ENCODE measurements around the gene FAM117B. TPM values are rescaled to one million over a fixed set of nuclear protein-coding genes. Genes with fewer than 3 reads are reported as not detected.

FAM117B gene
- total and polyA plus RNA-seq, 3 experiments from 2014 or later: 5.9 to 8.0 (median 6.4) TPM

GRCh38 chr2:202642567-202642966, 7.8 kb downstream of the FAM117B start:
- peaks cover 46 to 63% (median 60%) of the 10 kb centered on the region in 3 donors for H3K4me1 Mint-ChIP-seq
- H3K27ac ChIP-seq (ENCODE audit: low read depth, low read length): no peak overlapping the region
- no peaks in the 10 kb centered on the region for H3K27me3 ChIP-seq (ENCODE audit: insufficient read depth, low read length, poor library complexity, severe bottlenecking)
- H3K27me3 Mint-ChIP-seq: no peaks in the 10 kb centered on the region
- no peak overlapping the region for H3K27ac Mint-ChIP-seq
- ChIA-PET POLR2A (interaction anchor here (1.5 kb wide), 1 partner anchor 8 kb away, joined by 21 read pairs; the partner anchor contains the start of gene FAM117B), CTCF (interaction anchor here (0.7 to 1.9 kb wide), 3 partner anchors 8 to 229 kb away, joined by 3 to 6 read pairs (median 6); partner anchors contain the start of genes FAM117B and ICA1L)
- peak overlapping the region; percentile 13 for H3K4me3 ChIP-seq (ENCODE audit: low read length)
- no peaks in the 10 kb centered on the region for H3K36me3 ChIP-seq (ENCODE audit: insufficient read depth, low read length)
- H3K4me1 ChIP-seq (ENCODE audit: insufficient read depth, low read length): peaks cover 76% of the 10 kb centered on the region
- H3K36me3 Mint-ChIP-seq: peaks cover 0 to 4% (median 2%) of the 10 kb centered on the region in 3 donors
- no peaks in the 10 kb centered on the region for H3K9me3 Mint-ChIP-seq
- no peak overlapping the region for H3K4me3 Mint-ChIP-seq
- DNase-seq: no peak
- H3K9me3 ChIP-seq (ENCODE audit: low read length): no peaks in the 10 kb centered on the region

GRCh38 chr2:202643012-202643858, 8.5 kb downstream of the FAM117B start:
- peak in 2 of 5 donors; percentile 63 to 84 for DNase-seq
- POLR2A ChIA-PET: interaction anchor here (1.5 kb wide), 1 partner anchor 8 kb away, joined by 21 read pairs; the partner anchor contains the start of gene FAM117B

GRCh38 chr2:202652119-202652518, 17.4 kb downstream of the FAM117B start:
- H3K4me3 Mint-ChIP-seq: no peak overlapping the region
- ChIA-PET POLR2A (no interaction called here), CTCF (no interaction called here)
- DNase-seq: no peak
- peaks cover 49 to 79% (median 71%) of the 10 kb centered on the region in 3 donors for H3K4me1 Mint-ChIP-seq
- H3K27ac Mint-ChIP-seq: peak overlapping the region in 1 of 8 donors; percentile 17
- no peaks in the 10 kb centered on the region for H3K9me3 Mint-ChIP-seq
- H3K9me3 ChIP-seq (ENCODE audit: low read length): no peaks in the 10 kb centered on the region
- no peak overlapping the region for H3K4me3 ChIP-seq (ENCODE audit: low read length)
- peaks cover 0 to 2% of the 10 kb centered on the region in 2 donors for H3K27me3 Mint-ChIP-seq
- no peak overlapping the region for H3K27ac ChIP-seq (ENCODE audit: low read depth, low read length)
- H3K36me3 ChIP-seq (ENCODE audit: insufficient read depth, low read length): no peaks in the 10 kb centered on the region
- peaks cover 50% of the 10 kb centered on the region for H3K4me1 ChIP-seq (ENCODE audit: insufficient read depth, low read length)
- no peaks in the 10 kb centered on the region for H3K27me3 ChIP-seq (ENCODE audit: insufficient read depth, low read length, poor library complexity, severe bottlenecking)
- H3K36me3 Mint-ChIP-seq: peaks cover 0 to 2% (median 0%) of the 10 kb centered on the region in 3 donors

More at GRCh38 chr2:202643012-202643858, 8.5 kb downstream of the FAM117B start:
- Histone ChIP-seq H3K27ac (ENCODE audit: low read depth, low read length) (no peak overlapping the region), H3K4me3 (ENCODE audit: low read length) (peak overlapping the region; percentile 13), H3K27me3 (ENCODE audit: insufficient read depth, low read length, poor library complexity, severe bottlenecking) (no peaks in the 10 kb centered on the region), H3K9me3 (ENCODE audit: low read length) (no peaks in the 10 kb centered on the region), H3K36me3 (ENCODE audit: insufficient read depth, low read length) (no peaks in the 10 kb centered on the region), H3K4me1 (ENCODE audit: insufficient read depth, low read length) (peaks cover 69% of the 10 kb centered on the region)
- no peaks in the 10 kb centered on the region for H3K9me3 Mint-ChIP-seq
- H3K4me1 Mint-ChIP-seq: peaks cover 47 to 63% (median 60%) of the 10 kb centered on the region in 3 donors
- H3K27ac Mint-ChIP-seq: peak overlapping the region in 7 of 8 donors; percentile 58 to 97 (median 80)
- H3K27me3 Mint-ChIP-seq: no peaks in the 10 kb centered on the region
- CTCF ChIA-PET: interaction anchor here (0.7 to 1.9 kb wide), 5 partner anchors 8 to 228 kb away, joined by 3 to 6 read pairs (median 5); partner anchors contain the start of genes FAM117B and ICA1L
- peak overlapping the region in 6 of 7 donors; percentile 66 to 88 (median 72) for H3K4me3 Mint-ChIP-seq
- peaks cover 0 to 2% (median under 1%) of the 10 kb centered on the region in 3 donors for H3K36me3 Mint-ChIP-seq

- peaks cover 63% of the 10 kb centered on the region for H3K4me1 ChIP-seq (ENCODE audit: insufficient read depth, low read length)
- no peak for DNase-seq
- H3K9me3 ChIP-seq (ENCODE audit: low read length): no peaks in the 10 kb centered on the region
- Mint-ChIP-seq H3K36me3 (peaks cover 0 to 2% (median 0%) of the 10 kb centered on the region in 3 donors), H3K27me3 (peaks cover 0 to 2% of the 10 kb centered on the region in 2 donors), H3K4me1 (peaks cover 55 to 86% (median 75%) of the 10 kb centered on the region in 3 donors), H3K9me3 (no peaks in the 10 kb centered on the region), H3K4me3 (no peak overlapping the region), H3K27ac (peak overlapping the region in 3 of 8 donors; percentile 12 to 47 (median 29))
- no peaks in the 10 kb centered on the region for H3K27me3 ChIP-seq (ENCODE audit: insufficient read depth, low read length, poor library complexity, severe bottlenecking)
- no peak overlapping the region for H3K4me3 ChIP-seq (ENCODE audit: low read length)
- H3K27ac ChIP-seq (ENCODE audit: low read depth, low read length): no peak overlapping the region
- H3K36me3 ChIP-seq (ENCODE audit: insufficient read depth, low read length): no peaks in the 10 kb centered on the region
- POLR2A ChIA-PET: no interaction called here
- CTCF ChIA-PET: no interaction called here
Observed at GRCh38 chr2:202653890-202654289, 19.1 kb downstream of the FAM117B start.

GRCh38 chr2:202657876-202658275, 23.1 kb downstream of the FAM117B start:
- POLR2A ChIA-PET: no interaction called here
- no peaks in the 10 kb centered on the region for H3K27me3 ChIP-seq (ENCODE audit: insufficient read depth, low read length, poor library complexity, severe bottlenecking)
- Mint-ChIP-seq H3K27ac (peak overlapping the region in 1 of 8 donors; percentile 51), H3K9me3 (no peaks in the 10 kb centered on the region), H3K27me3 (peaks cover 0 to 2% of the 10 kb centered on the region in 2 donors), H3K4me1 (peaks cover 51 to 86% (median 68%) of the 10 kb centered on the region in 3 donors), H3K36me3 (peaks cover 0 to 3% (median 0%) of the 10 kb centered on the region in 3 donors), H3K4me3 (peak overlapping the region in 2 of 7 donors; percentile 1 to 37)
- DNase-seq: no peak
- no peak overlapping the region for H3K27ac ChIP-seq (ENCODE audit: low read depth, low read length)
- no peaks in the 10 kb centered on the region for H3K9me3 ChIP-seq (ENCODE audit: low read length)
- H3K4me1 ChIP-seq (ENCODE audit: insufficient read depth, low read length): peaks cover 57% of the 10 kb centered on the region
- H3K36me3 ChIP-seq (ENCODE audit: insufficient read depth, low read length): no peaks in the 10 kb centered on the region
- CTCF ChIA-PET: no interaction called here
- no peak overlapping the region for H3K4me3 ChIP-seq (ENCODE audit: low read length)

DNA sequence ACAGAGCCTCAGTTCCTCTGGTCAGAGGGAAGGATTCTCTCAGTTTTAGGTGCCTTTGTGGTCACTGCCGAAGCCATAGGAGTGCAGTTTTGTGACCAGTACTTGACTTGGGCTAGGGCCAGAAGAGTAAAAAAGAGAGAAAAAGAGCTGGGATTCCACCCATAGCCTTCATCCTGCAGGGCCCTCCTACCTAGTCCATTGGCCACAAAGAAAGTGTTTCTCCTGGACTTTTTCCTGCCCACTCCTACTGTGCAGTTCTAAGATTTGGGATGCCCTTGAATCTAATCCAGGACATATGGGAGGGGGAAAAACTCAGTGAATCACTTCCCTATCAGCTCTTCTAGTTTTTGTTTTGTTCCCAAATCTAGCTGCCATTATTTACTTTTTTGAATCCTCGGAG, 26.0 kb downstream of the FAM117B start:
- Mint-ChIP-seq H3K36me3 (peaks cover 0 to 3% (median 0%) of the 10 kb centered on the region in 3 donors), H3K4me1 (peaks cover 47 to 77% (median 67%) of the 10 kb centered on the region in 3 donors), H3K9me3 (no peaks in the 10 kb centered on the region), H3K27me3 (no peaks in the 10 kb centered on the region), H3K27ac (no peak overlapping the region), H3K4me3 (peak overlapping the region in 1 of 7 donors; percentile 23)
- no peak overlapping the region for H3K4me3 ChIP-seq (ENCODE audit: low read length)
- H3K36me3 ChIP-seq (ENCODE audit: insufficient read depth, low read length): no peaks in the 10 kb centered on the region
- peaks cover 39% of the 10 kb centered on the region for H3K4me1 ChIP-seq (ENCODE audit: insufficient read depth, low read length)
- H3K9me3 ChIP-seq (ENCODE audit: low read length): no peaks in the 10 kb centered on the region
- POLR2A ChIA-PET: no interaction called here
- no peak overlapping the region for H3K27ac ChIP-seq (ENCODE audit: low read depth, low read length)
- no peak for DNase-seq
- CTCF ChIA-PET: no interaction called here
- no peaks in the 10 kb centered on the region for H3K27me3 ChIP-seq (ENCODE audit: insufficient read depth, low read length, poor library complexity, severe bottlenecking)

GRCh38 chr2:202669841-202670240, 35.1 kb downstream of the FAM117B start:
- peaks cover 53 to 83% (median 68%) of the 10 kb centered on the region in 3 donors for H3K4me1 Mint-ChIP-seq
- Histone ChIP-seq H3K27ac (ENCODE audit: low read depth, low read length) (no peak overlapping the region), H3K4me3 (ENCODE audit: low read length) (peak overlapping the region; percentile 27), H3K27me3 (ENCODE audit: insufficient read depth, low read length, poor library complexity, severe bottlenecking) (no peaks in the 10 kb centered on the region), H3K4me1 (ENCODE audit: insufficient read depth, low read length) (peaks cover 82% of the 10 kb centered on the region), H3K9me3 (ENCODE audit: low read length) (no peaks in the 10 kb centered on the region), H3K36me3 (ENCODE audit: insufficient read depth, low read length) (no peaks in the 10 kb centered on the region)
- peak in 2 of 5 donors; percentile 5 to 49 for DNase-seq
- peak overlapping the region in 3 of 7 donors; percentile 18 to 30 (median 24) for H3K4me3 Mint-ChIP-seq
- POLR2A ChIA-PET: interaction anchor here (1.5 kb wide), 1 partner anchor 35 kb away, joined by 9 read pairs; the partner anchor contains the start of gene FAM117B
- peaks cover 0 to 1% of the 10 kb centered on the region in 2 donors for H3K27me3 Mint-ChIP-seq
- H3K36me3 Mint-ChIP-seq: peaks cover 0 to 7% (median 3%) of the 10 kb centered on the region in 3 donors
- CTCF ChIA-PET: no interaction called here
- peak overlapping the region in 3 of 8 donors; percentile 21 to 82 (median 76) for H3K27ac Mint-ChIP-seq
- H3K9me3 Mint-ChIP-seq: no peaks in the 10 kb centered on the region
